GM23338 (cell line): ENCODE measurements around the gene TMC1. TPM values are rescaled to one million over a fixed set of nuclear protein-coding genes. Genes with fewer than 3 reads are reported as not detected.

Source experiments
- ATAC-seq: fragments of 200-7000 bp; cut with Tn5 transposase; 3 replicates; pipeline ENCODE4 v1.9.1; 2020
- DNase-seq: peaks from one replicate; pipeline ENCODE4 v3.0.0-alpha.2; 2015; ENCODE audit warnings: low spot score
- H2AFZ ChIP-seq: fragments of 200-600 bp; sonication (generic); 2 replicates; pipeline ENCODE4 v1.8.0; 2016; ENCODE audit warnings: antibody characterized with exemption, mild to moderate bottlenecking, moderate library complexity
- H3F3A ChIP-seq: fragments of 200-600 bp; sonication (generic); replicated peaks from 2 replicates; pipeline ENCODE4 v1.8.0; 2017; ENCODE audit warnings: antibody characterized with exemption, mixed run types, low read depth
- H3K27ac ChIP-seq: fragments of 200-600 bp; sonication (generic); 2 replicates; pipeline ENCODE4 v1.6.1; 2016; ENCODE audit warnings: low read depth
- H3K27me3 ChIP-seq: fragments of 200-600 bp; sonication (generic); 2 replicates; pipeline ENCODE4 v1.8.0; 2016; ENCODE audit warnings: mild to moderate bottlenecking, mixed run types, moderate library complexity; ENCODE audit not compliant: insufficient read depth
- H3K36me3 ChIP-seq: fragments of 200-600 bp; sonication (generic); 2 replicates; pipeline ENCODE4 v1.8.0; 2016; ENCODE audit warnings: mild to moderate bottlenecking; ENCODE audit not compliant: insufficient read depth
- H3K4me1 ChIP-seq: fragments of 200-600 bp; sonication (generic); 2 replicates; pipeline ENCODE4 v1.8.0; 2016; ENCODE audit warnings: mild to moderate bottlenecking, moderate library complexity; ENCODE audit not compliant: insufficient read depth
- H3K4me2 ChIP-seq: fragments of 200-600 bp; sonication (generic); 2 replicates; pipeline ENCODE4 v1.7.1; 2017; ENCODE audit warnings: mixed run types
- H3K4me3 ChIP-seq: fragments of 200-600 bp; sonication (generic); 2 replicates; pipeline ENCODE4 v1.6.1; 2016; ENCODE audit warnings: mixed run types
- H3K79me2 ChIP-seq: fragments of 200-600 bp; sonication (generic); replicated peaks from 2 replicates; pipeline ENCODE4 v1.8.0; 2017; ENCODE audit warnings: mild to moderate bottlenecking; ENCODE audit not compliant: insufficient read depth
- H3K9me2 ChIP-seq: fragments of 200-600 bp; sonication (generic); 2 replicates; pipeline ENCODE4 v1.8.0; 2017; ENCODE audit not compliant: insufficient read depth
- H4K20me1 ChIP-seq: fragments of 200-600 bp; sonication (generic); replicated peaks from 2 replicates; pipeline ENCODE4 v1.8.0; 2017; ENCODE audit warnings: mild to moderate bottlenecking; ENCODE audit not compliant: insufficient read depth
- H3K27ac Mint-ChIP-seq: 2 replicates; pipeline ENCODE4 v1.8.0; 2020; ENCODE audit warnings: inconsistent platforms, mild to moderate bottlenecking, moderate library complexity, mixed read lengths
- H3K27me3 Mint-ChIP-seq: 3 replicates; pipeline ENCODE4 v1.8.0; 2022; ENCODE audit warnings: low read depth, mild to moderate bottlenecking, moderate library complexity, mixed read lengths, inconsistent platforms; ENCODE audit not compliant: insufficient read depth, poor library complexity
- H3K36me3 Mint-ChIP-seq: 3 replicates; pipeline ENCODE4 v1.8.0; 2021; ENCODE audit warnings: low read depth, mild to moderate bottlenecking, inconsistent platforms, moderate library complexity, mixed read lengths
- H3K4me1 Mint-ChIP-seq: 3 replicates; pipeline ENCODE4 v1.8.0; 2020; ENCODE audit warnings: mild to moderate bottlenecking, inconsistent platforms, mixed read lengths
- H3K4me3 Mint-ChIP-seq: 3 replicates; pipeline ENCODE4 v1.8.0; 2021; ENCODE audit warnings: moderate library complexity, mild to moderate bottlenecking, inconsistent platforms, mixed read lengths
- H3K9me3 Mint-ChIP-seq: 3 replicates; pipeline ENCODE4 v1.8.0; 2020; ENCODE audit warnings: moderate library complexity, mild to moderate bottlenecking, inconsistent platforms, mixed read lengths
- CREB1 ChIP-seq: fragments of 250-450 bp; sonication (Bioruptor Pico); IDR thresholded peaks from 2 replicates; pipeline ENCODE4 v1.5.0; 2020; ENCODE audit warnings: low read depth, mild to moderate bottlenecking, moderate library complexity
- CTCF ChIP-seq, 2 experiments: fragments of 200-600 bp in 1 of 2; sonication (generic) in 1 of 2; conservative IDR thresholded peaks; 2 replicates each; pipeline versions ENCODE4 v1.5.1 to v1.6.1; 2016 to 2017; ENCODE audit warnings: antibody characterized with exemption in 2 of 2, low read depth in 2 of 2, mild to moderate bottlenecking in 2 of 2, moderate library complexity in 1 of 2
- ETS1 ChIP-seq: IDR thresholded peaks from 2 replicates; pipeline ENCODE4 v1.6.1; 2016; ENCODE audit warnings: antibody characterized with exemption
- EZH2 ChIP-seq: fragments of 200-600 bp; sonication (generic); IDR thresholded peaks from one replicate; pipeline ENCODE4 v1.8.0; 2017; ENCODE audit warnings: antibody characterized with exemption, mild to moderate bottlenecking, low read depth; ENCODE audit not compliant: unreplicated experiment
- JUNB ChIP-seq: IDR thresholded peaks from one replicate; pipeline ENCODE4 v1.6.1; 2016; ENCODE audit warnings: antibody characterized with exemption; ENCODE audit not compliant: unreplicated experiment
- POLR2AphosphoS5 ChIP-seq: IDR thresholded peaks from 2 replicates; pipeline ENCODE4 v1.6.1; 2016; ENCODE audit warnings: antibody characterized with exemption, low read depth
- polyA plus RNA-seq: library from polyadenylated mRNA; unstranded; fragments of >200 nt; fragmentation: Nextera tagmentation; extraction: Ambion mirVana; gene quantifications from 2 replicates; pipeline ENCODE4 v1.2.1, GENCODE V29; 2016
- total RNA-seq: library from RNA; depleted of rRNA; stranded (reverse); fragments of >200 nt; shearing (Covaris generic); gene quantifications from 2 replicates; pipeline ENCODE4 v1.2.3, GENCODE V29; 2014
- TF ChIP-seq, protein P1 (sequence below): IDR thresholded peaks from one replicate; pipeline ENCODE4 v1.6.1; 2018; ENCODE audit warnings: antibody characterized with exemption; ENCODE audit not compliant: unreplicated experiment

Gene TMC1
- total and polyA plus RNA-seq, 2 experiments from 2014 or later: 0.61 to 1.2 TPM

GRCh38 chr9:72809586-72809985 lies 288.2 kb downstream of the TMC1 start (continued):
- TF ChIP-seq ETS1: no peak

DNA sequence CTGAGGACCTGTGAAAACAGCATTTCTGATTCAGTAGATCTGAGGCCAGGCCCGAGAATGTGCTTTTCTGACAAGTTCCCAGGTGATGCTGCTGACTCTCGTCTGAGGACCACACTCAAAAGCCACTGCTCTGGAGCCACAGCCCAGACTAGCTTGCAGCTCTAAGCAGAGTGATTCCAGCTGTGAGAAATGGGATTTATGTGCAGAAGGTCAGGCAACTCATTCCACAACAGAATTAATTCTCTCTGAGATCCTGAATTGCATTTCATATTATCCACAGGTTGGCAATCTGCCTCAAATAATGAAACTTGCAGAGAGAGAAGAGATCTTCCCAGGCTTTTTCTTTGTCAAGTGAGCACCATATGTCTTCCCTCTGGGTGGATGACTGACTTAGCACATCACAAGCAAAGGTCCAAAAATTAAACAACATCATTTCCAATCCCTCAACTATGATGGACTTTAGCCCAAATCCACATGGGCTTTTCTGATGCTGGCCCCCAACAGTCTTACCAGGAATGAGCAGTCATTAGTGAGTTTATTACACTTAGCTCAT lies 291.2 kb downstream of the TMC1 start:
- no peaks in the 10 kb centered on the region for H3K4me1 Mint-ChIP-seq
- TF ChIP-seq JUNB (no peak), CTCF (conservative IDR thresholded peaks at IDR 0.05; ENCODE audit: low read depth in 2 of 2) (no peak), EZH2 (no peak), POLR2AphosphoS5 (no peak)
- H3K36me3 Mint-ChIP-seq: no peaks in the 10 kb centered on the region
- no peaks in the 10 kb centered on the region for H3K27me3 ChIP-seq
- ATAC-seq: no peak
- H4K20me1 ChIP-seq: no peaks in the 10 kb centered on the region
- no peaks in the 10 kb centered on the region for H3K27me3 Mint-ChIP-seq
- H3K9me3 Mint-ChIP-seq: peaks cover 6% of the 10 kb centered on the region; the same call in 2 of the 3 replicates
- H3K4me3 Mint-ChIP-seq: no peak overlapping the region
- H3K79me2 ChIP-seq: no peaks in the 10 kb centered on the region
- no peaks in the 10 kb centered on the region for H3K36me3 ChIP-seq
- H3F3A ChIP-seq: no peaks in the 10 kb centered on the region
- no peak overlapping the region for H3K27ac Mint-ChIP-seq
- no peaks in the 10 kb centered on the region; the same call in 1 of the 2 replicates for H3K9me2 ChIP-seq
- no peak overlapping the region for H3K4me3 ChIP-seq
- no peak for DNase-seq
- H3K4me2 ChIP-seq: no peak overlapping the region
- H3K27ac ChIP-seq: no peak overlapping the region
- no peak overlapping the region for H2AFZ ChIP-seq
- no peaks in the 10 kb centered on the region for H3K4me1 ChIP-seq

GRCh38 chr9:72813544-72813943 lies 292.1 kb downstream of the TMC1 start:
- H3K9me3 Mint-ChIP-seq: no peaks in the 10 kb centered on the region

More at GRCh38 chr9:72813544-72813943, 292.1 kb downstream of the TMC1 start:
- H3K4me3 ChIP-seq: no peak overlapping the region
- no peaks in the 10 kb centered on the region for H3K79me2 ChIP-seq
- no peaks in the 10 kb centered on the region for H3K36me3 ChIP-seq
- no peaks in the 10 kb centered on the region; the same call in 1 of the 2 replicates for H3K9me2 ChIP-seq
- H3F3A ChIP-seq: no peaks in the 10 kb centered on the region
- no peak overlapping the region for H3K4me2 ChIP-seq
- H2AFZ ChIP-seq: no peak overlapping the region
- H3K27me3 ChIP-seq: no peaks in the 10 kb centered on the region
- Mint-ChIP-seq H3K4me1 (no peaks in the 10 kb centered on the region), H3K27ac (no peak overlapping the region), H3K27me3 (no peaks in the 10 kb centered on the region), H3K4me3 (no peak overlapping the region), H3K36me3 (no peaks in the 10 kb centered on the region)
- no peak for DNase-seq
- no peaks in the 10 kb centered on the region for H4K20me1 ChIP-seq
- H3K4me1 ChIP-seq: no peaks in the 10 kb centered on the region
- ATAC-seq: no peak
- no peak overlapping the region for H3K27ac ChIP-seq
- TF ChIP-seq, protein P1, sequence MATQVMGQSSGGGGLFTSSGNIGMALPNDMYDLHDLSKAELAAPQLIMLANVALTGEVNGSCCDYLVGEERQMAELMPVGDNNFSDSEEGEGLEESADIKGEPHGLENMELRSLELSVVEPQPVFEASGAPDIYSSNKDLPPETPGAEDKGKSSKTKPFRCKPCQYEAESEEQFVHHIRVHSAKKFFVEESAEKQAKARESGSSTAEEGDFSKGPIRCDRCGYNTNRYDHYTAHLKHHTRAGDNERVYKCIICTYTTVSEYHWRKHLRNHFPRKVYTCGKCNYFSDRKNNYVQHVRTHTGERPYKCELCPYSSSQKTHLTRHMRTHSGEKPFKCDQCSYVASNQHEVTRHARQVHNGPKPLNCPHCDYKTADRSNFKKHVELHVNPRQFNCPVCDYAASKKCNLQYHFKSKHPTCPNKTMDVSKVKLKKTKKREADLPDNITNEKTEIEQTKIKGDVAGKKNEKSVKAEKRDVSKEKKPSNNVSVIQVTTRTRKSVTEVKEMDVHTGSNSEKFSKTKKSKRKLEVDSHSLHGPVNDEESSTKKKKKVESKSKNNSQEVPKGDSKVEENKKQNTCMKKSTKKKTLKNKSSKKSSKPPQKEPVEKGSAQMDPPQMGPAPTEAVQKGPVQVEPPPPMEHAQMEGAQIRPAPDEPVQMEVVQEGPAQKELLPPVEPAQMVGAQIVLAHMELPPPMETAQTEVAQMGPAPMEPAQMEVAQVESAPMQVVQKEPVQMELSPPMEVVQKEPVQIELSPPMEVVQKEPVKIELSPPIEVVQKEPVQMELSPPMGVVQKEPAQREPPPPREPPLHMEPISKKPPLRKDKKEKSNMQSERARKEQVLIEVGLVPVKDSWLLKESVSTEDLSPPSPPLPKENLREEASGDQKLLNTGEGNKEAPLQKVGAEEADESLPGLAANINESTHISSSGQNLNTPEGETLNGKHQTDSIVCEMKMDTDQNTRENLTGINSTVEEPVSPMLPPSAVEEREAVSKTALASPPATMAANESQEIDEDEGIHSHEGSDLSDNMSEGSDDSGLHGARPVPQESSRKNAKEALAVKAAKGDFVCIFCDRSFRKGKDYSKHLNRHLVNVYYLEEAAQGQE: no peak
- no peak for TF ChIP-seq CTCF (conservative IDR thresholded peaks at IDR 0.05; ENCODE audit: low read depth in 2 of 2)
- no peak for TF ChIP-seq POLR2AphosphoS5
- no peak for TF ChIP-seq CREB1 (CRISPR knock-in tag)
- no peak for TF ChIP-seq ETS1
- TF ChIP-seq EZH2: no peak
